GM12891 (cell line): ENCODE data around the gene GPATCH2.
"Not testable (repeated sequence)": the region's sequence is repeated elsewhere in the genome, so short reads cannot be mapped to it uniquely, and the experiment has no call there.

Source experiments
- DNase-seq: peaks from one replicate; pipeline ENCODE4 v3.0.0; 2011; ENCODE audit warnings: low spot score; ENCODE audit not compliant: insufficient read length
- FAIRE-seq: peaks from 2 replicates; lab custom pipeline; 2011; peaks lifted over from hg19 to GRCh38; lab: Jason Lieb, UNC
- PAX5 ChIP-seq: IDR thresholded peaks from 2 replicates; pipeline ENCODE4 v1.6.1; 2011; ENCODE audit warnings: low read length, moderate library complexity, mild to moderate bottlenecking; ENCODE audit not compliant: insufficient read depth, severe bottlenecking
- POLR2A ChIP-seq: IDR thresholded peaks from 2 replicates; pipeline ENCODE4 v1.6.1; 2011; ENCODE audit warnings: low read depth, low read length, control low read depth
- POLR2AphosphoS5 ChIP-seq: IDR thresholded peaks from 2 replicates; pipeline ENCODE4 v1.6.1; 2011; ENCODE audit warnings: low read depth, low read length, control low read depth
- POU2F2 ChIP-seq: IDR thresholded peaks from 2 replicates; pipeline ENCODE4 v1.6.1; 2011; ENCODE audit warnings: low read depth, mild to moderate bottlenecking, control low read depth, low read length, moderate library complexity
- SPI1 ChIP-seq: IDR thresholded peaks from 2 replicates; pipeline ENCODE4 v1.6.1; 2011; ENCODE audit warnings: low read depth, low read length, control low read depth
- TAF1 ChIP-seq: IDR thresholded peaks from 2 replicates; pipeline ENCODE4 v1.6.1; 2011; ENCODE audit warnings: low read depth, low read length, control low read depth

Gene GPATCH2

DNA sequence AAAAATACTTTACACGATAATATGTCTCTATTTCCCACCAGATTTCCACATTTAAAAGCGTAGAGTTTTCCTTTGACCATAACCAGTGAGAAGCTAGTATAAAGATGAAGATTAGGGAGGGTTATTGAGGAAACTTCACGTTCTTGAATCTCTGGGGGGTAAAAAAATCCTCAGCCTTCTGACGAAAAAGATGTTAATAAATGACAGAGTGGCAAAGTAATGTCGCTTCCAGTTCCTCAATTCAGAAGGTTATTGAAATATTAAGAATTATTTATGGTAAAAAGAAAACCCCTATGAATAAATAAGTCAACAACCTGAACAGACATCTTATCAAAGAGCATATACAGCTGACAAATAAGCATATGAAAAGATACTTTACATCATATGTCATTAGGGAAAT, 241.0 kb downstream of the GPATCH2 start:
- DNase-seq (no peak), FAIRE-seq (no peak)
- TF ChIP-seq SPI1 (no peak), PAX5 (no peak)

GRCh38 chr1:217388522-217389065, 242.3 kb downstream of the GPATCH2 start:
- DNase-seq (no peak), FAIRE-seq (no peak)
- TF ChIP-seq POLR2AphosphoS5 = no peak

- not testable (repeated sequence) for FAIRE-seq, DNase-seq
Measured at GRCh38 chr1:217381773-217382172, 249.1 kb downstream of the GPATCH2 start.

GRCh38 chr1:217379804-217380203, 251.1 kb downstream of the GPATCH2 start:
- not testable (repeated sequence) for DNase-seq, FAIRE-seq

DNA sequence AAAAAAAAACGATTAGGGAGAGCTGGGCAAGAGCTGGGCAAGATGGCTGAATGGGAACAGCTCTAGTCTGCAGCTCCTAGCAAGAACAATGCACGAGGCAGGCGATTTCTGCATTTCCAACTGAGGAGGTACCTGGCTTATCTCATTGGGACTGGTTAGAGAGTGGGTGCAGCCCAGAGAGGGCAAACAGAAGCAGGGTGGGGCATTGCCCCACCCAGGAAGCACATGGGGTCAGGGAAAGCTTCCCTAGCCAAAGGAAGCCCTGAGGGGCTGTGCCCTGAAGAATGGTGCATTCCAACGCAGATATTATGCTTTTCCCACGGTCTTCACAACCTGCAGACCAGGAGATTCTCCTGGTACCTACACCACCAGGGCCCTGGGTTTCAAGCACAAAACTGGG, 251.6 kb downstream of the GPATCH2 start:
- TF ChIP-seq TAF1 (no peak), PAX5 (no peak), SPI1 (no peak), POU2F2 (no peak), POLR2AphosphoS5 (no peak), POLR2A (no peak)
- DNase-seq = no peak
- no peak for FAIRE-seq
